Measurements from ENCODE around the gene UCHL1.
"Not testable (repeated sequence)": the region's sequence is repeated elsewhere in the genome, so short reads cannot be mapped to it uniquely, and the experiment has no call there.

The UCHL1 gene

GRCh38 chr4:41236032-41236431 is 20.7 kb upstream of the UCHL1 start:
- DNase-seq (ENCODE audit: low read depth in 2 of 3, low spot score in 2 of 3), result no peak

DNA sequence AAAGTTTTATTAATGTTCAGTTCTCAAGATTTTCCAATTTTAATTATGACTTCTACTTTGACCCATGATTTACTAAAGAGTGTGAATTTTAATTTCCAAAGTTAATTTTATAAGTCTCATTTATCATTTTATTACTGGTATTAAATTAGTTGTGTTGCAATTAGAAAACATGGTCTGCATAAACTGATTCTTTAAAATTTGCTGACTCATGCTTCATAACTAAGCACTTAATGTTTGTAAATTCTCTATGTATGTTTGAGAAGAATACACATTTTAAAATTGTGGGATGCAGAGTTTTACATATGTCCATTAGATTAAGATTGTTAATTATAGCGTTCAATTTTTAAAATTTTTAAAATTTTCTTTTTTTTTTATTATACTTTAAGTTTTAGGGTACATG is 20.2 kb upstream of the UCHL1 start:
- DNase-seq (ENCODE audit: low read depth in 2 of 3, low spot score in 2 of 3), result no peak

GRCh38 chr4:41241919-41242318 is 14.8 kb upstream of the UCHL1 start:
- DNase-seq (ENCODE audit: low read depth in 2 of 3, low spot score in 2 of 3), result no peak

DNA sequence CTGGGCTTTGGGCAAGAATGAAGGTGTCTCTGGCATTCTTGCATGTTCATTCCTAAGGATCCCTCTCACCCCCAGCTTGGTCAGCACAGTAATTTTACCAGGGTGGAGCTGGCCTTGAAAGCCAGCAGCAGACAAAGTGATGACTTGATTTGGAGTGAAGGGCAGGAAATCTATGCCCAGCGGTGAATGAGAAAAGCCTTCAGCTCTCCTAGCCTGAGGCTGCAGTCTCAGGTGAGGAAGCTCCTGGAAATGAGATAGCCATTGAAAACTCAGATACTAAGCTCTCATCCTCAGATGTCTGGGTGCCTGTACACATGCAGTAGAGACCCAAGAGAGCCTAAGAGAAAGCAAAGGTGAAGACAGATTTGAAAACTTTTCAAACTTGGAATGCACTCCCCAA is 10.7 kb upstream of the UCHL1 start:
- no peak for DNase-seq (ENCODE audit: low read depth in 2 of 3, low spot score in 2 of 3)

- DNase-seq (ENCODE audit: low read depth in 2 of 3, low spot score in 2 of 3), result no peak
Measured at GRCh38 chr4:41256131-41256739, 493 bp upstream of the UCHL1 start.

- DNase-seq (ENCODE audit: low read depth in 2 of 3, low spot score in 2 of 3), result peak in 2 of 3 experiments; percentile 1 to 2
Measured at GRCh38 chr4:41257257-41257901, 651 bp downstream of the UCHL1 start.

DNA sequence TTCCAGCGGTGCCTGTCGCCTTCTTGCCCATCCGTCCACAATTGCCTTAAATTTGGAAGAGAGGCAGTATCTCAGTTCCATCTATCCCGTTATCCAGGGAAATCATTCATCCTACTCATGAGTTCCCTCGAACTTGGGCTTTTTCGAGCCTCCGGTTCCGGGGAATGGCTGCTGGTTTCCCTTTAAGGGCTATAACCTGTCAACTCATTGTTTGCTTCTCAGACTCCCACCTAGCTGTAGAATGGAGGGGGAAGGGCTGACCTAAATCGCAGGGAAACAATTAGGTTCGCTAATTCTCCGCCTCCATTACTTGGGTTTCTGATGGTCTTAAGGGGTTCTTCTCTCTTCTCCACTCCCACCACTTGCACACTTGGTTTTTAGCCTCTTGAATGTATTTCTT is 1.2 kb downstream of the UCHL1 start:
- DNase-seq (ENCODE audit: low read depth in 2 of 3, low spot score in 2 of 3), result no peak

DNA sequence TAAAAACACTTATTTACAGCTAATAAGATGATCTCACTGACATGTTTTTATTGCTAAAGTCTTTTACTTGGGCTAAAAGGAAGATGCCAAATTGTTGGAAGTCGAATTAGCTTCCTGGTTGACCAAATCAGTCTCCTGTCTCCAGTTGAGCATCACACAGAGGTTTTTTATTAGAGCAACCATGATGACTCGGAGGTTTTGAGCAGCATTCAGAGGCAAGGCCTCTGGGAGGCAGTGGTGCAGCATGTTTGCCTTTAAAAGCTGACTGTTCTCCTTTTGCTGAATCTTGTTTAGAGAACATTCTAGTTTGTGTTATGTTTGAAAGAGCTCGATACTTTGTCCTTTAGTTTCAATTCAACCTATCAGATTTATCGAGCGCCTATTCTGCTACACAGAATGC is 2.1 kb downstream of the UCHL1 start:
- DNase-seq (ENCODE audit: low read depth in 2 of 3, low spot score in 2 of 3), result no peak

DNA sequence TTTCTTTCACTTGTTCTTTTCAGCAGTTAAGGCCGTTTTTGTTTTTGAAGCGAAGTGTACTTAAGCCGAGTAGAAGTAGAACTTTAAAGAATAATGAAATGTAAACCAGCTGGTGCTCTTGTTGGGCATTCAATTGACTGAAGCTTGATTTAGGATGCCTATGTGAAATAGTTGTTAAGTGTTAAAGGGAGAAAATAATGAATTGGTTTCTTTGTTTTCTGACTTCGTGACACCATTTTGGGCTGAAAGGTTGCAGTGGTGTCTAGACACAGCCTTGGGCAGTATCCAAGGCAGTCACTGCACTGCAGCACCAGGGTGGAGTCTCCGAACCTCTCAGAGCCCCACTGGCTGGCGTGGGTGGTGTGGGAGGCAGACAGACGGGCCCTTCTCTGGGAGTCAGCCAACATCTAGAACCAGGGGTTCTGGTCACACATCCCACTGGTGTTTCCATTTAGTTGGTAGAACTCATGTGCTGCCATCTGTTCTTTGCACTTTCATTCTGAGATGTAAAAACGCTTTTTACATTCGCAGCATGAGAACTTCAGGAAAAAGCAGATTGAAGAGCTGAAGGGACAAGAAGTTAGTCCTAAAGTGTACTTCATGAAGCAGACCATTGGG is 3.5 kb downstream of the UCHL1 start:
- DNase-seq (ENCODE audit: low read depth in 2 of 3, low spot score in 2 of 3), result no peak

DNA sequence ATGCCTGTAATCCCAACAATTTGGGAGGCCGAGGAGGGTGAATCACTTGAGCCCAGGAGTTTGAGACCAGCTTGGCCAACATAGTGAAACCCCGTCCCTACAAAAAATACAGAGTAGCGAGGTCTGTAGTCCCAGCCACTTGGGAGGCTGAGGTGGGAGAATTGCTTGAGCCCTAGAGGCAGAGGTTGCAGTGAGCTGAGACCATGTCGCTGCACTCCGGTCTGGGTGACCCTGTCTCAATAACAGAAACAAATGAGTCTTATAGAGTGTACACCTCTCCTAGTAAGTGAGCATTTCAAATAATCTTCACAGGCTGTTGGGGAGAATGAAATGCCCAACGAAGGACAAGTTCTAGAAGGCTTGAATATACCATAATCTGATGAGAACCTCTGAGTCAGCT is 5.5 kb downstream of the UCHL1 start:
- no peak for DNase-seq (ENCODE audit: low read depth in 2 of 3, low spot score in 2 of 3)

DNA sequence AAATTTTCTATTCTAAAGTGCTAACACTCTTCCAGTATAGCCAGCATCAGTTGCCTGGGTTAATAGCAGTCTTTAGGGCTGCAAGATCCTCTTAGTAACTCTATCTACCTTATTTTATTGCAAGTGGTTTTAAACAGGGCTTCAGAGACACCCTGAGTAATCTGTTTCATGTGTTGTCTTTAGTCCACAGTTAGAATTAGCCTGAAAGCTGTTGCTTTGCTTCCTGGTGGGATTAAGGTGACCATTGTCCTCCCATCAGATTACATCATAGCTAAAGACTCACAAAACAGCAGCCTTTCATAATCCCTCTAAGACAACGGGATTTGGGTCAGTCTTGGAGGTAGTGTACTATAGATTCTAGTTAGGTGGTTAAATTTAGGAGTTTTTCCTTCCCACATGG is 7.5 kb downstream of the UCHL1 start:
- DNase-seq (ENCODE audit: low read depth in 2 of 3, low spot score in 2 of 3), result no peak

DNA sequence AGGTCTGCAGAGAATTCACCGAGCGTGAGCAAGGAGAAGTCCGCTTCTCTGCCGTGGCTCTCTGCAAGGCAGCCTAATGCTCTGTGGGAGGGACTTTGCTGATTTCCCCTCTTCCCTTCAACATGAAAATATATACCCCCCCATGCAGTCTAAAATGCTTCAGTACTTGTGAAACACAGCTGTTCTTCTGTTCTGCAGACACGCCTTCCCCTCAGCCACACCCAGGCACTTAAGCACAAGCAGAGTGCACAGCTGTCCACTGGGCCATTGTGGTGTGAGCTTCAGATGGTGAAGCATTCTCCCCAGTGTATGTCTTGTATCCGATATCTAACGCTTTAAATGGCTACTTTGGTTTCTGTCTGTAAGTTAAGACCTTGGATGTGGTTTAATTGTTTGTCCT is 11.3 kb downstream of the UCHL1 start:
- DNase-seq (ENCODE audit: low read depth in 2 of 3, low spot score in 2 of 3), result no peak

DNA sequence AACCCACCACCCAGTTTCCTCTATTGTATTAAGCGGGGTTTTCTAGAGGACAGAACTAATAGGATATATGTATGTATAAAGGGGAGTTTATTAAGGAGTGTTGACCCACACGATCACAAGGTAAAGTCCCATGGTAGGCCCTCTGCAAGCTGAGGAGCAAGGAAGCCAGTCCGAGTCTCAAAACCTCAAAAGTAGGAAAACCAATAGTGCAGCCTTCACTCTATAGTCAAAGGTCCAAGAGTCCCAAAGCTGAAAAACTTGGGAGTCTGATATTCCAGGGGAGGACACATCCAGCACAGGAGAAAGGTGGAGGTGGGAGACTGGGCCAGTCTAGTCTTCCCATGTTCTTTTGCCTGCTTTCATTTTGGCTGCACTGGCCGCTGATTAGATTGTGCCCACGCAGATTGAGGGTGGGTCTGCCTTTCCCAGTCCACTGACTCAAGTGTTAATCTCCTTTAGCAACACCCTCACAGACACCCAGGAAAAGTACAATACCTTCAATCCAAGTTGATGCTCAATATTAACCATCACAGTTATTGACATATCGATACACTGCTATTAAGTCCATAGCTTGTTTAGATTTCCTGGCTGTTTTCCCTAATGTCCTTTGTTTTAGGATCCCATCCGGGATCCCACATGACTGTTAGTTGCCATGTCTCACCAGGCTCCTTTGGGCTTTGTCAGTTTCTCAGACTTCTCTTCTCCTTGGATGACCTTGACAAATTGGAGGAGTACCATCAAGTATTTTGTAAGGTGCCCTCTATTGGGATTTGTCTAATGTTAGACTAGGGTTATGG is 12.2 kb downstream of the UCHL1 start:
- no peak for DNase-seq (ENCODE audit: low read depth in 2 of 3, low spot score in 2 of 3)

DNA sequence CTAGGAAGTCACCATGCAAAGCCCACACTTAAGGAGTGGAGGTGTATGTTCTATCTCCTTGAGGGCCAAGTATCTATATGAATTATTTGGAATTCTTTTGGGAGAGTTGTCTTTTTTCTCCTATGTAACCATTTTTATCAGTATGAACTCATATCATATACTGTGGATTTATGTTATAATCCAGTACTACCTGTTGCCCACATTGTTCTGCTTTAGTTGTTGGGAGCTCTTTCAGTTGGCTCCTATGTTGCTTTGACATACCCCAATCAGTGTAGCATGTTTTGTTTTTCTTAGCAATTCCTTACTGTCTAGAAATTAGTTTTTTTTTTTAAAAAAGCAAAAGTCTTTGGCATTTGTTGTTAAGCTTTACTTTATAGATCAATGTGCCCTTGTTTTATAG is 13.0 kb downstream of the UCHL1 start:
- DNase-seq (ENCODE audit: low read depth in 2 of 3, low spot score in 2 of 3), result no peak

- DNase-seq (ENCODE audit: low read depth in 2 of 3, low spot score in 2 of 3), result not testable (repeated sequence)
Measured at GRCh38 chr4:41275931-41276330, 19.2 kb downstream of the UCHL1 start.

DNA sequence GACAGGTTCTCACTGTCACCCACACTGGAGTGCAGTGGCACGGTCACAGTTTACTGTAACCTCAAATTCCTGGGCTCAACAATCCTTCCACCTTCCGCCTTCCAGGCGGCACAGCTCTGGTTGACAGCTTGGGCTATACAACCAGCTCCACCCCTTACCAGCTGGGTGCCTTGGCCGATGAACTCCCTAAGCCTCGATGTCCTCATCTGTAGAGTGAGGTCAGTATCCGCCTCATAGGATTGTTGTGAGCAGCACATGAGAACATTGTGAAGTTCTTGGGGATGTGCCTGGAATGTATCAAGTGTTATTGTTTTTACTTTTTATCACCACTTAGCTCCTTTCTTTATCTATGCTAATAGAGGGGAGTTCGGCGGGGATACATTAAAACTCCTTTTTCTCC is 23.3 kb downstream of the UCHL1 start:
- no peak for DNase-seq (ENCODE audit: low read depth in 2 of 3, low spot score in 2 of 3)

- DNase-seq (ENCODE audit: low read depth in 2 of 3, low spot score in 2 of 3), result peak in 1 of 3 experiments; percentile 3
Measured at GRCh38 chr4:41281038-41281634, 24.4 kb downstream of the UCHL1 start.

DNA sequence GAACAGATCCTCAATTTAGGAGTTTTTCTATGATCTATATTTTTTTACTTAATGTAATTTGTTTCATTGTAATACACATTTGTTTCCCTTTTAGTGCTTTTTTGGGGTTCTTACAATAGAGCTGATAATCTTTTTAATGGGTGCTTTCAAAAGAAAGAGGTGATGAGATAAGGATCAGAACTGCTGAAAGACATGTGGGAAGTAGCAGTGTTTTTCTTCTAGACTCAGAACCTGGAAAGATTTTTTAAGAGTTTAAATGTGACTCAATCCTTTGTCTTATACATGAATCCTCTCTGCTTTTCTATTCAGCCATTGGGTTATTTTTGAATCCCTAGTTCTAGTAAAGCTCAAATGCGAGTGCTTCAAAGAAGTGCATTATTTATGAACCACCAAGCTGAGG is 25.6 kb downstream of the UCHL1 start:
- DNase-seq (ENCODE audit: low read depth in 2 of 3, low spot score in 2 of 3), result no peak

DNA sequence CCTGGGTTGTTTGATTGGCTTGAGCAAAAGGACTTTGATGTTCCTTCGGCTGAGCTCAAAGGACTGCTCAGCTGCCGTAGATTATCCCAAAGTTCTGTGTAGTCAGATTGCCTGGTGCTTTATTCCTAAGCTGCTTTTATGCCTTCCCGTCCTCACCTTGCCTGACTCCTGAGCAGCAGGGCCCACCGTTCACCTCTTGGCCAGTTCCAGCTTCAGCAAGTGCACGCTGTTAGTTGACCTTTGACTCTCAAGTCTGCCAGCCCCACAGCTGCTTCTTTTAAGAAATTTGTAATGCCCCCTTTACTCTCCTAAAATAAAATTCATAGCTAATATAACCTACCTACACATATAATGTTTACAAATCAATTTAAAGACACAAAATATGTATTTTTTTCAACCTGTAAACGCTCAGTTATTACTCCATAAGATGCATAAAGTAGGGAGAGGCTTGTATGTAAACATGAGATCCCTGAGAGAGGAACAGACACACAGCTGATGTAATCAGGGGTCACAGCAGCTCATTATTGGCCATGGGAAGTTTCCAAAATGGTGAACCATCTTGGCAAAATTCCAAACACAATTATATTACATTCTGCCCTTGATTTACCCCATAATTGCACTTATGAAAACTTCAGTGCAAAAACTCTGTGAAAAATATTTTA is 28.6 kb downstream of the UCHL1 start:
- DNase-seq (ENCODE audit: low read depth in 2 of 3, low spot score in 2 of 3), result no peak

- DNase-seq (ENCODE audit: low read depth in 2 of 3, low spot score in 2 of 3), result no peak
Measured at GRCh38 chr4:41285864-41286235, 29.1 kb downstream of the UCHL1 start.

DNA sequence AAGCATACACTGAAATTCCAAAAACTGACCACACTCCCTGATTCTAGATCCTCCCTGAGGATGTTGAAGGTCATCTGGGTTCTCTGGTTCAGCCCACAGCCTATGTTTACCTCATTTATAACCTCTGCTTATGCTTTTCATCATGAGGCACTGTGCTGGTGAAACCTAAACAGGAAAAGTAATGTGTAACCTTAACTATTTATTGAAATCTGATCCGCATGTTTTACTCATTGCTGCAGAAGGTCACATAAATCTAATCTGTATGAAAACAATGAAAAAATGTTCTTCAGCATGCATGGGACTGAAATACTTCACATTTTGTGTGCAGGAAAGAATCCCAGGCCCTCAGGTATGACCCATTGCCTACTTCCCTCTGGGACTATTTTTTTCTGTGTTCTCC is 30.3 kb downstream of the UCHL1 start:
- no peak for DNase-seq (ENCODE audit: low read depth in 2 of 3, low spot score in 2 of 3)
